ENCODE data around the gene KCNK15. TPM values are rescaled to one million over a fixed set of nuclear protein-coding genes. Genes with fewer than 3 reads are reported as not detected.

The KCNK15 gene
- total and polyA plus RNA-seq, 3 donors from 2014 or later = 4.4 to 23.4 (median 16.9) TPM

DNA sequence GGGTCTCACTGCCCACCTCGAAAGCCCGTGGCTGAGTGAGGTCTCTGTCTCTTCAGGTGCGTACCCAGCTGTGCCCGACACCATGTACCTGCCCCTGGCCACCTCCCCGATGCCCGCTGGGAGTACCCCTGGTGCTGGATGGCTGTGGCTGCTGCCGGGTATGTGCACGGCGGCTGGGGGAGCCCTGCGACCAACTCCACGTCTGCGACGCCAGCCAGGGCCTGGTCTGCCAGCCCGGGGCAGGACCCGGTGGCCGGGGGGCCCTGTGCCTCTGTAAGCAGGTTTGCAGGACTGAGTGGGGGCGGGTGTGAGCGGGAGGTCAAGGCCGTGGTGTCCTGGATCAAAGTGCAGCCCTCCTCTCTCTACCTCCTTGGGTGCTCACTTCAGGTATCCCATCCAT is 25.8 kb upstream of the KCNK15 start:
- Histone ChIP-seq H3K36me3 (ENCODE audit: low read depth, missing control alignments) (no peaks in the 10 kb centered on the region), H3K27ac (peak overlapping the region in 1 of 2 donors; percentile 66), H3K4me1 (peaks cover 15% of the 10 kb centered on the region), H3K4me3 (no peak overlapping the region), H3K27me3 (no peaks in the 10 kb centered on the region), H3K9me3 (no peaks in the 10 kb centered on the region)
- intact Hi-C loops (cut with DNase I; ENCODE audit: low total_unique reads) = no loop called here
- no peak for DNase-seq
- WGBS, 2 donors = 88 to 97% methylated on average over 7 to 19 of the region's 19 CpGs
- TF ChIP-seq, protein P1, sequence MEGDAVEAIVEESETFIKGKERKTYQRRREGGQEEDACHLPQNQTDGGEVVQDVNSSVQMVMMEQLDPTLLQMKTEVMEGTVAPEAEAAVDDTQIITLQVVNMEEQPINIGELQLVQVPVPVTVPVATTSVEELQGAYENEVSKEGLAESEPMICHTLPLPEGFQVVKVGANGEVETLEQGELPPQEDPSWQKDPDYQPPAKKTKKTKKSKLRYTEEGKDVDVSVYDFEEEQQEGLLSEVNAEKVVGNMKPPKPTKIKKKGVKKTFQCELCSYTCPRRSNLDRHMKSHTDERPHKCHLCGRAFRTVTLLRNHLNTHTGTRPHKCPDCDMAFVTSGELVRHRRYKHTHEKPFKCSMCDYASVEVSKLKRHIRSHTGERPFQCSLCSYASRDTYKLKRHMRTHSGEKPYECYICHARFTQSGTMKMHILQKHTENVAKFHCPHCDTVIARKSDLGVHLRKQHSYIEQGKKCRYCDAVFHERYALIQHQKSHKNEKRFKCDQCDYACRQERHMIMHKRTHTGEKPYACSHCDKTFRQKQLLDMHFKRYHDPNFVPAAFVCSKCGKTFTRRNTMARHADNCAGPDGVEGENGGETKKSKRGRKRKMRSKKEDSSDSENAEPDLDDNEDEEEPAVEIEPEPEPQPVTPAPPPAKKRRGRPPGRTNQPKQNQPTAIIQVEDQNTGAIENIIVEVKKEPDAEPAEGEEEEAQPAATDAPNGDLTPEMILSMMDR (IDR thresholded peaks at IDR 0.05) = no peak
- no peak for TF ChIP-seq POLR2A (IDR thresholded peaks at IDR 0.05)

DNA sequence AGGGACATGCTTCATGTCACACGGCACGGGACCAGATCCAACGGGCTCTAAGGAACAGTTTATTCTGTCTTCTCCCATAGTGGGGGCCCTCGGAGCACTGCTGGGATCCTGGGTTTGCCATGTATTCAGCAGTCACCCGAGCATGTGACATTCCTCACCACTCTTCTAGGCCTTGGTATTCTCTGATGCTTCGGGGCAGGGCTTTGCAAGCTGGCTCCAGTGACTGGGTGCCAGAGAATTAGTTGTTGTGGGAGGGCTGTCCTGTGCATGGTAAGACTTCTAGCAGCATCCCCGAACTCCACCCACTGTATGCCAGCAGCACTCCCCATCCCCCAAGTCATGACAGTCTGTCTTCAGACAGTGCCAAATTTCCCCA is 25.1 kb upstream of the KCNK15 start:
- Histone ChIP-seq H3K4me1 (peaks cover 8% of the 10 kb centered on the region), H3K4me3 (no peak overlapping the region), H3K27me3 (no peaks in the 10 kb centered on the region), H3K9me3 (no peaks in the 10 kb centered on the region), H3K27ac (peak overlapping the region in 1 of 2 donors; percentile 46), H3K36me3 (ENCODE audit: low read depth, missing control alignments) (no peaks in the 10 kb centered on the region)
- WGBS, 2 donors = 71 to 85% methylated on average over 7 of the region's 7 CpGs
- DNase-seq = no peak
- intact Hi-C loops (cut with DNase I; ENCODE audit: low total_unique reads) = no loop called here
- no peak for TF ChIP-seq POLR2A (IDR thresholded peaks at IDR 0.05)
- TF ChIP-seq, protein P1 (IDR thresholded peaks at IDR 0.05) = no peak

DNA sequence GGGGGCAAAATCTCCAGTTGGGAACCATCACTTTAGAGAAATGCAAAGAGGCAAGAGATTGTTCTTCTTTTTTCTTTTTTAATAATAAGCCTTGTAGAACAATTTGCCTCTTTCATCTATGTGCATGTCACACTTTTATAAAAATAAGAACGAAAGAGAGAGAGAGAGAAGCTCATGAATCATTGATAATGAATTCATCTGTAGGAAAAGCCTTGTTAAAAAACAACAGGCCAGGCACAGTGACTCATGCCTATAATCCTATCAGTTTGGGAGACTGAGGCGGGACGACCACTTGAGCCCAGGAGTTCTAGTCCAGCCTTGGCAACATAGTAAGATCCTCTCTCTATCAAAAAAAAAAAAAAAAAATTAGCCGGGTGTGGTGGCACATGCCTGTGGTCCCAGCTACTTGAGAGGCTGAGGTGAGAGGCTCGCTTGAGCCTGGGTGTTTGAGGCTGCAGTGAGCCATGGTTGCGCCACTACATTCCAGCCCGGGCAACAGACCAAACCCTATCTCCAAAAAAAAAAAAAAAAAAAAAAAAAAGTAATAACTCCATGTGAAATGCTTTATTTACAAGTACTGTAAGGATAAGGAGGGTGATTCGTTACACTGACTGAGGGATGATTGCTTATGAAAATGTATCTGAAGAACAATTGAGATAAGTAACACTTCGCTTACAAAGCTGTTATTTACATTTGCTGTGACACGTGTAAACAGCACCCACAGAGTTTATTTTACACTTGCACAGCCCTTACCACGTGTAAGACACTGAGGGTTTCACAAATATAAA is 24.5 kb upstream of the KCNK15 start:
- intact Hi-C loops (cut with DNase I; ENCODE audit: low total_unique reads) = no loop called here
- Histone ChIP-seq H3K27ac (peak overlapping the region in 1 of 2 donors; percentile 46), H3K36me3 (ENCODE audit: low read depth, missing control alignments) (no peaks in the 10 kb centered on the region), H3K4me3 (no peak overlapping the region), H3K4me1 (peaks cover 8% of the 10 kb centered on the region), H3K27me3 (no peaks in the 10 kb centered on the region), H3K9me3 (no peaks in the 10 kb centered on the region)
- WGBS, 2 donors = 48 to 57% methylated on average over 11 of the region's 11 CpGs
- TF ChIP-seq, protein P1 (IDR thresholded peaks at IDR 0.05) = no peak
- no peak for TF ChIP-seq POLR2A (IDR thresholded peaks at IDR 0.05)
- peak; percentile 61 for DNase-seq

DNA sequence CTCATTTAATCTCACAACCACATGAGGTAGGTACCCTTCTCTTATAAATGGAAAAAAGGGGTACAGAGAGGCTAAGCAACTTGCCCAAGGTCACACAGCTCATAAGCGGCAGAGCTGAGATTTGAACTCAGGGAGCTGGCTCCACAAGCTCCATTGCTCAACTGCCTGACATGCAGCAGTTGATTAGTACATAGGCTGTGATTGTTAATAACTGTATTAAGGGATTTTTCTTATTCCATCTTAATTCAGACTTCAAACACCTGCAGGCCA is 23.9 kb upstream of the KCNK15 start:
- no peak for DNase-seq
- no peak overlapping the region for H3K27ac ChIP-seq
- H3K9me3 ChIP-seq = no peaks in the 10 kb centered on the region
- no peak overlapping the region for H3K4me3 ChIP-seq
- no peaks in the 10 kb centered on the region for H3K27me3 ChIP-seq
- TF ChIP-seq, protein P1 (IDR thresholded peaks at IDR 0.05) = no peak
- no peak for TF ChIP-seq POLR2A (IDR thresholded peaks at IDR 0.05)
- peaks cover 8% of the 10 kb centered on the region for H3K4me1 ChIP-seq
- intact Hi-C loops (cut with DNase I; ENCODE audit: low total_unique reads) = no loop called here
- H3K36me3 ChIP-seq (ENCODE audit: low read depth, missing control alignments) = no peaks in the 10 kb centered on the region
- WGBS, 2 donors = 66 to 76% methylated on average over 1 of the region's 1 CpG

DNA sequence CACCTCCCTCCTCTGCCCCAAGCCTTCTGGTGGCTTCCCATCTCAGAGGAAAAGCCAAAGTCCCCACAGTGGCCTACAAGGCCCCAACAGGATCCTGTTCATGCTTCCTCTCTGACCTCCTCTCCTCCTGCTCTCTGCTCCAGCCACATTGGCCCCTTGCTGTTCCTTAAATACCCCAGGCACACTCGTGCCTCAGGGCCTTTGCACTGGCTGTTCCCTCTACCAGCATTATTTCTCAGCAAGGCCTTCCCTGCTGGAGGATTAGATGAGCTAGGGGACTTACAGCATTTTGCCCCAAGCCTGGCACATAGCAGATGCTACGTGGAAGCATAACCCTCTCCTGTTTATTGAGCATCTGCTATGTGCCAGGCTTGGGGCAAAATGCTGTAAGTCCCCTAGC is 22.7 kb upstream of the KCNK15 start:
- DNase-seq = no peak

More for the DNA sequence above, 22.7 kb upstream of the KCNK15 start:
- H3K27me3 ChIP-seq = no peaks in the 10 kb centered on the region
- H3K27ac ChIP-seq = no peak overlapping the region
- WGBS, 2 donors = 87 to 100% methylated on average over 2 of the region's 2 CpGs
- H3K9me3 ChIP-seq = no peaks in the 10 kb centered on the region
- peaks cover 8% of the 10 kb centered on the region for H3K4me1 ChIP-seq
- no peaks in the 10 kb centered on the region for H3K36me3 ChIP-seq (ENCODE audit: low read depth, missing control alignments)
- intact Hi-C loops (cut with DNase I; ENCODE audit: low total_unique reads) = no loop called here
- H3K4me3 ChIP-seq = no peak overlapping the region
- TF ChIP-seq, protein P1 (IDR thresholded peaks at IDR 0.05) = no peak
- no peak for TF ChIP-seq POLR2A (IDR thresholded peaks at IDR 0.05)

Data from testis (tissue), 3 donors.